GM18873 (cell line): ENCODE results near the gene DLG1.
A peak's percentile ranks its signal among the peaks of the same experiment; 100 is the strongest.

Source experiments
- ATAC-seq: cut with Tn5 transposase; IDR thresholded peaks from one replicate; pipeline ENCODE4 v1.9.1; 2021; ENCODE audit warnings: mild to moderate bottlenecking, moderate library complexity, moderate number of reproducible peaks; ENCODE audit not compliant: unreplicated experiment, low FRiP score

The DLG1 gene

DNA sequence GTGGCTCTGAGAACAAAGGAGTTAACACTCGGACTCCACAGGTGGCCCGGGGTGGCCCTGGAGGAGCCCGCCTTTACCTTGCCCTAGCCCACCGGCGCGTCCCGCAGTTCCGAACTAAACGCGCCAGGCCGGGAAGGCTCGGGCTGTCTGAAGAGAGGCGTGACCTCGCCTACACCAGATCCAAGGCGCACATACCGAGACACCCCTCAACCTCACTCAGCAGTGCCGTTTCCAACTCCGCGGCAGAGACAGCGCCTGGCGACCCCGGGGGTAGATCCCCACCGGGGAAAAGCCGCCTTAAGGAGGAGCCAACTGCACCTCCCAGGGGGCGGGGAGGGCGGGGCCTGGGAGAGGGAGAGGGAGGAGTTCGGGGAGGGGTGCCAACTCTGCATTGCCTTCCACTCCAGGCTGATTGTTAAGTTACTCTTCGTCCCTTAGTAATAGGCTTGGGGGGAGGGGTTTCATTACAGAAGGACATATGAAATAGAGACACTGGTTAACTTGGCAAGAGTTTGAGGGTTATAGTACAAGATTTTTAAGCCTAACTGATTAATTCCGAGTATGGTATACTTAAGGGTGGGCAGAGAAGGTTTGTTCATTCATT lies at the start of gene DLG1:
TSS of gene DLG1 (minus strand) at position 272 of the 604 bp plus-strand sequence. CDS start 1,408 bp downstream, outside the sequence.
- ATAC-seq, result peak; percentile 39

DNA sequence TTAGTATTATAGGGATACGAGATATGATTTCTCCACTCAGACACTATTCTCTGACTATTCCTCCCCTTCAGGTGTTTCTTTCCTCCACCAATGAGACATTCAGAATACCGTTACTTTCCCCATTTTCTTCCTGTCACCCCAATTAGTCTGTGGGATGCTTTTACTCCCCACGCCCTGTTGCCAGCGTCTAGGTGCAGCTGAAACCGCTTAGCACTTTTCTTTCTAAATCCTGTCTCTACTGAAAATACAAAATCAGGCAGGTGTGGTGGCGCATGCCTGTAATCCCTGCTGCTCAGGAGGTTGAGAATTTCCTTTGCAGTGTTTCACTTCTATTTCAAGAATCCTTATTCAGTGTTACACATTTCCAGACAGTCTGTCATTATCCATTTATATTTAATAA lies 49.6 kb upstream of the DLG1 start:
- ATAC-seq, result no peak

DNA sequence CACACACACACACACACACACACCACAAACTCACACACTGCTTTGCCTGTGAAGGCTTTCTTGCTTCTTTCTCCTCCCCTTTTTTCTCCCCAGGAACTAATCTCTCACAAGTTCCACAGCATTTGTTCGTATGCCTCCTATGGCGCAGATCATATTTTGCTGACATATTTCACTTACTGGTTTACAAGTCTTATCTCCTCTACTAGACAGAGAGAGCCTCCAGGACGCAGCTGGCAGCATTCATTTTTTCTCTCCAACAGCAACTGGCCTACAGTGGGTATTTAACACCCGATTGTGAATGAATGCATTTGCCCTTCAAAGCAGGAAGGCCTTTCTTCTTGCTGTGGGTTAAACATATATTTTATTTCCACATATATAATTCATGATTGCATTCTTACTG lies 47.0 kb upstream of the DLG1 start:
- ATAC-seq, result no peak

DNA sequence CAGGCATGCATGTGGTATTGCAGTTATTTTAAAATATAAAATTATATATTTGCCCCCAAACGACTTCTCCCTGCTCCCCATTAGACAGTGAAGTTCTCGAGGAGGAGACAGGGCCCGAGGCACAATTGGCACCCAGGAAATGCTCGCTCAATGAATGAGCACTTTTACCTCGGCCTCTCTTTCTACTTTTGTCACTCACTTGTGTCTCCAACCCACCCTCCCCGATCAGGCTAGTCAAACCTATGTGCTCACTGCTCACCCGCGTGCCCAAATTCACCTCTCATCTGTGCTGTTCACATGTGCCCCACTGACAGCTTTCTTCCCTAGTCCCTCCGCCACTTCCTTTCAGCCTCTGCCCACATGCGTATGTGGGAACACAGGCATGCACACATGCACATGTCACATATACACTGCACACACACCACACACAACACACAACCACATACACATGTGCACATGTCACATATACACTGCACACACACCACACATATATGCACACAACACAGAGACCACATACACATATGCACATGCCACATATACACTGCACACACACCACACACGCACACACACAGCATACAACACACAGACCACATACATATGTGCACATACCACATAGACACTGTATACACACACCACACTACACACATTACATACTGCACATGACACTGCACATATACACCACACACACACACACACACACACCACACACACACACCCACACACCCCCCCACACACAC lies 46.3 kb upstream of the DLG1 start:
- ATAC-seq, result no peak

DNA sequence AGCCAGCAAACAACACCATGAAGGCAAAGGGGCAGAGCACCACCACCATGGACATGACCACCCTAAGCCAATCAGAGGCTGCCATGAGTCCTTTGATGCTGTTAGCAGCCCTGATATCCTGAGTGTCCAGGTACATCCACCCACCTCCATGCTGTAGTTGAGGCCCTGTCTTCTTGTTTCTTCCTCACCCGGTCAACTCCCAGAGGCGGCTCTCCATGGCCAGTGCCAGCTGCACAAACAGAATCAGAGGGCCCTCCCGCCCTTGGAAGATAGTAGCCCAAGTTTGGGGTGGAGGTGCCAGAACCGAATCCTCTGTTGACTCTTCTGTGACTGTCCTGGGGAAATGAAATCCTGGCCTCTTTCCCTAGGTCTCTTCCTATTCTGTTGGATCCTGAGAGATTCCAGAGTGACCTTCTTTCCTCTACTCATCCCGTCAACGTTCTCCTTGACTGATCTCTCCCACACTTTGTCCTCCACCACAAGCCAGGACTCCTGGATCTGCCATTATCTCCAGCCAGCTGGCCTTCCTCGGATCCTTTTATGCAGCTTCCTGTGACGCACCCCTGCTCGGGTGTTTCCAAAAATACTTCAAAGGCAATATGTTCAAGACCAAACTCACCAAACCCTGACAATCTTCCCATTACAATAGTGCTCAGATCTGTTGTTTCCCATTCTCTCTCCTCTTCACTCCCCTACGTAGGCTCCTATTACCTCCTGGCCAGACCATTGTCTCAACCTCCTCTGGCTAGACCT lies 45.4 kb upstream of the DLG1 start:
- ATAC-seq, result no peak

DNA sequence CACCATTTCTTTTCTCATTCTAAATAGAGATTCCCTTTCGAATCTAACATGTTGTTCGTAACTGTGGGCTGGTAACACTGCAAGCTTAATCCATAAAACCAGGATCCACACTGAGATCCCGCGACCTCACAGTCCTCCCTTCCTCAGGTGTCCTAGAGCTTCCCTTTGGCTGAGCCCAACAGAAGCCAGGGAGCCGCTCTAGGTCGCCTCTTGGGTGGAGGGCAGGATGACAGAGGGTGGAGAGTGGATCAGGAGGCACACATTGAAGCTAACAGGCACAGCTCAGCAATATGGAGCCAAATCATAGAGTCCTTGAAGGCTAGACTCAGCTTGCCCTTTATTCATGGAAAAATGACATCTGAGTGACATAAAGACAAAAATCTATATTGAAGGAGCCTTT lies 44.7 kb upstream of the DLG1 start:
- ATAC-seq, result no peak

DNA sequence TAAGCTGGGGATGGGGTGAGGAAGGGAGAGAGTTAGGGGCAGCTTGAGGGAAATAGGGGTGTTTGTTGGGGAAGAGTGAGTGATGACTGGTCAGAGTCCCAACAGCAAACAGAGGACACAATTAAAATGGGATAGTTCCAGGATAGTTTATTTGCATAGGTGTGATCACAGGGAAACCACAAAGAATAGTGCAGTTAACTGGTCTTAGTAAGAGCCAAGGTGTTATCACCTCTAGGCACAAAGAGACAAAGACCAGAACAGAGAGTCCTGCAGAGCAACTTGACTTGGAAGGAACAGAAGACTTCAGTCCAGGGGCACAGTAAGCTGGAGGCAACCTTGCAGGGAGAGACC lies 42.1 kb upstream of the DLG1 start:
- no peak for ATAC-seq

DNA sequence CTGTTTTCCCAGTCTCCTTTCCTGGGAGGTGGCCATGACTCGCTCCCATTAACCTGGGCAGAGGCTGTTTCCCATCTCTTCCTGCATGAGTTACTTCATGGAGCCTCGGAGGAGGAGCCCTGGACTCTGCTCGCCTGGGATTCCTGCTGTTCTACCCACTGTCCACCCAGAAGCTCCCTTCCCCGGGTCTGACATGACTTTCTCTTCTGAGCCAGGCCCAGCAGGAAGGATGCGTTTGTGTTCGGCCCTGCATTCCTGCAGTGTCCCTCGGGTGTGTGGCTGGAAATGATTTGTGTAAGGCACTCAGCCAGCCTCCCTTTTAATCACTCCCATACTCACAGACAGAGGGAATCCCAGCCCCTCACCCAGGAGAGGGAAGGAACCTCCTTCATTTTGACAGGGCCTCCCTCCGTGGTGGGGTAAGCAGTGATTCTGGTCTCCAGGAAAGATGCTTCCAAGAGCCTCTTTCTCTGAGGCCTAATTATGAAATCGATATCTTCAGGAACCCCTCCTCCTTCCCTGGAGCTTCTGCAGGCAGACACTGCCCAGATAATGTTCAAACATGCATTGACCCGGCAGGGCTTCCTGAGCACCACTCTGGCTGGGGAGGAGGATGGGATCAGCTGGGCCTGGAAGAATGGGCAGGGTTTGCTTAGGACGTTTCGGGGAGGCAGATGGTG lies 41.6 kb upstream of the DLG1 start:
- no peak for ATAC-seq

DNA sequence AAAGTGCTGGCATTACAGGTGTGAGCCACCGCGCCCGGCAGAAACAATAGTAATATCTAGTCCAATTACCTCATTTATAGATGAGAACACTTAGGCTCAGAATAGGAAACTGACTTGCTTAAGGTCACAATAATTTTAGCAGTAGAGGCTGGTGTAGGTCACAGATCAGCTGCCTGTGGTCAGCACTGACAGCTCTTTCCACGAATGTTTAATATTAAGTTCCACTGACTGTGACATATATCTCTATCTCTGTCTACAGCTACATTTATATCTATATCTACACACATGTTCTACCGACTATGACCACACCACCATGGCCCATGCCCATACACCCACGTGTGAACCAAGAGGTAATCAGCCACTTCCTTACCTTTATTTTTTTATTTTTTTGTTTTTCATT lies 40.2 kb upstream of the DLG1 start:
- no peak for ATAC-seq

DNA sequence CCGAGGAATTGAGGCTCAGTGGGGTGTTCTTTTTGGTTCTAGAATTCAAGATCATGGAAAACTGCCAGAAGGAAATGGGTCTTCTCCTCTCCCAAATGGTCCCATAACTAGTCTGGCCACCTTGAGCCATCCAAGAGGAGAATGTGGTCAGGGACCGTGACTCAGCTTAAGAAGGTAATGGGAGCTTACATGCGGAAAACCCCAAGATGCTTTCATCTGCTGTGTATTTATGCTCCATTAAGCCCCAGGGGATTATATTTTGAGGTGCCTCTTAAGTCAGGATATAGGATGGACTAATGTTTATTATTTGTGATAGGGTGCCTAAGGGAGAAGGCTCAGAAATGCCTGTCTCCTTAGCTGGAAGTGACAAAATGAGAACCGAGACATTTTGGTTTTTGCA lies 39.2 kb upstream of the DLG1 start:
- ATAC-seq, result no peak

DNA sequence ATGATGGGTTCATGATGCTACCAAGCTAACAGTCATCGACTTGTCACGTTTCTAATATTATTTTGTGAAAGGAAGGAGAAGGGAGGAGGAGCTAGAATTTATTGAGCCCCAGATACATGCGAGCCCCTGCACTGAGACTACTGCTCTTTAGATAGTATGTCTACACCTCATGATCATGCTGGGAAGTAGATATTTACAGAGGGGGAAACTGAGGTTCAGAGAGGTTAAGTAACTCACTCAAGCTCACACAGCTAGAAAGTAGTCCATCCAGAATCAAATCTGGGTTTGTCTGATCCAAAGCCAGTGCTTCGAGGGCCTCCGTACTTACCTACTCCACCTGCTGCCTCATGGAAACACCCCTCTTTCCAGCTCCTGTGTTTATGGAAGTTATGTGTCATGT lies 38.8 kb upstream of the DLG1 start:
- ATAC-seq, result no peak

DNA sequence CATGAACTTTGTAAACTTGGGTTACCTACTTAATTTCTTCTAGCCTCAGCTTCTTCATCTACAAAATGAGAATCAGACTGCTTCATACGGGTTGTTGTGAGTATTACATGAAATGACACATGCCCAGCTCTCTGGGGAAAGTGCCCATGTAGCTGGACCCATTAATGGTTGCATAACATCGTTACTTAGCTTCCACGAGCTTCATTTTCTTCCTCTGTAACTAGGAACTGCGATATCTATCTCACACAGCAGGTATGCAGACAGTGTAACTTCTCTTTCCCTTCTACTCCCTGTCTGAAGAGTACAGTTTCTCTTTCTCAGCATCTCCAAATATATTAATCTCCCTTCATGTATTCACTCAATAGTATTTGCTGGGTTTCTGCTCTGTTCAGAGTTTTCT lies 37.9 kb upstream of the DLG1 start:
- ATAC-seq, result no peak

DNA sequence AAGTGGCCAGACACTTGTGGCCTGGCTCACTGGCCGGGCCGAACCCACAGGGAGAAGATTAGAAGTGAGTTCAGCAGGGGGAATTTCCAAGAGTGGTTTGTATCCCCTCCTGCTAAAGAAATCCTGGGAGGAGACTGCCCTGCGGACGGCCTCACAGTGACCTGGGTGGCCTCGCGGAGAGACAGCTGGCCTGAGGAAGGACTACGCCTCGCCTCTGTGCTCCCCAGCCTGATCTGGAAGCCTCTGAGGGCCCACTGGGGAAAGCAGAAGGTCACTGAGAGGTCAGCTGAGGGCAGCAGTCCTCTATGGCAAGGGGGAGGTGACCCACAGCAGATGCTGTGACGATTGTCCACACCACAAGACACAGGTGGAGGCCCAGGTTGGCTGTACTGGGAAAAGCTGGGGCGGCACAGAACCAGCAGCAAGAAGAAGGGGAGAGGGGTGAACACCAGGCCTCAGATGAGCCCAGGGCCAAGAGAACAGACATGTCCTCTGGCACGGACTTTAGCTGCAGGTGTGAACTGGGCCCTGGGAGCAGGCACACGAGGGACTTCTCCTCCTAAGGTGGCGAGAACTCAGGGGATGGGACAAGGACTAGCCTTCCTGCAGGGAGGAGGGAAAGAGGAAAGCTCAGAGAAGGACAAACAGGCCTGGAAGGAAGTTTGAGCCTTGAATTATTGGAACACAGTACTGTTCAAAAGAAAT lies 37.2 kb upstream of the DLG1 start:
- no peak for ATAC-seq

DNA sequence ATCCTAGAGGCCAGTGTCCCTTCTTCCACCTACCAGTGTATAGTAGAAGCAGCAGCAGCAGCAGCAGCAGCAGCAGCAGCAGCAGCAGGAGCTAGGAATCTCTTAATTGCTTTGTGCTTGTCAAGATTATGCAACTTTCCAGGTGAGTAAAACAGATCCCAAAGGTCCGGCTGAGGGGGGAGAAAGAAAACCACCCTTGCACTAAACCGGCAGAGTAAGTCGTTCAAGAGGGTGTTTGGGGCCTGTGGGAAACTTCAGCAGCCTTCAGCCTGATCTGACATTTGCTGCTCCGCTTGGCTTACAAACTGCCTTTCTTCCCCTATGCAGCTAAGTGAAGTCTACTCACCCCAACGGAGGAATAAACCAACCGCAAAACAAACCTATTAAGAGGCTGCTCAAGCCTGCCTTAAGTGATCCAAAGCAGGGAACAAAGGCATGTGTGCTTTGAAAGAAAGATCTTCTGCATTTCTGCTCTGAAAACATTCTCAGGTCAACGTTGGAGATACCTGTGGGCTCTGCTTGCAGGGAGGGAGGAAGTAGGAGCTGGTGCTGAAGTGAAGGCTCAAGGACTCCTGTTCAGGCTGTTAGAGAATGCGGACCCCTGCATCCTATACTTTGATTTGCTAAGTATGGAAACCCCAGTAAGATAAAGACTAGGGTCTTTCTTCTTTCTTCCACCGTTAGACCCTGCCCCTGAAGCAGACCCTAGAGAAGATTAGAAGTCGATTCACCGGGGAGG lies 35.7 kb upstream of the DLG1 start:
- ATAC-seq, result no peak

DNA sequence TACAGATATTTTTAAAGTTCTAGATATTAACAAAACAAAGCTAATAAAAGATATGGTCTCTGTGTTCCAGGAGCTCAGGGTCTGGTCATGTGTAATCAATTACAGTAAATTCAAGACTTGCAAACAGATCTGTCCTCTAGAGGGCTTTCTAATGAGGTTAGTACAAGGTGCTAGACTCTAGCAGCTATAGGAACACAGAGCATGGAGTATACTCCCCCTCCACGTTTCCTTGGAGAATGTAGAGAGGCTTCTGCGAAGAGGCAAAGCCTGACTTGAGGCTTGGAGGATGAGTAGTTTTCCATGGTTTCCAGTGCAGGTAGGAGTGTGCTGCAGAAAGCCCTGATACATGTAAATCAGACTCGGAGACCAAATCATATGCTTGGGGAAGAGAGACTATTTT lies 32.7 kb upstream of the DLG1 start:
- no peak for ATAC-seq

DNA sequence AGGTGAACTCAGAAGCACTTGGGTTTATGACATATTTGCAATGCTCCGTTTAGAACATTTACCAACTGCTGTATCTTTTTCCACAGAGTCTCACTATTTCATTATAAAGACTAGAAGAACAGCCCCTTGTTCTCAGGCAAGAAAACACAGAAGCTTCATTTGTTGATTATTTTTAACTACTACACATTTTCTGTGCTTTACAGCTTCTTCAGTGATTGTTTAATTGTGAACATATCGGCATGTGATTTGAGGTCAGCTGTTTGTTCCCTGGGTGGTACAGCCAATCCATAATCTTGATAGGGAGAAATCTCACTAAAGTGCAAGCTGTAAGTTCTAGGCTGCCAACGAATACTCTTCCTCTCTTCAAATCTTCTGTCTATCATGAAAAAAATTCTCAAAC lies 31.0 kb upstream of the DLG1 start:
- no peak for ATAC-seq

DNA sequence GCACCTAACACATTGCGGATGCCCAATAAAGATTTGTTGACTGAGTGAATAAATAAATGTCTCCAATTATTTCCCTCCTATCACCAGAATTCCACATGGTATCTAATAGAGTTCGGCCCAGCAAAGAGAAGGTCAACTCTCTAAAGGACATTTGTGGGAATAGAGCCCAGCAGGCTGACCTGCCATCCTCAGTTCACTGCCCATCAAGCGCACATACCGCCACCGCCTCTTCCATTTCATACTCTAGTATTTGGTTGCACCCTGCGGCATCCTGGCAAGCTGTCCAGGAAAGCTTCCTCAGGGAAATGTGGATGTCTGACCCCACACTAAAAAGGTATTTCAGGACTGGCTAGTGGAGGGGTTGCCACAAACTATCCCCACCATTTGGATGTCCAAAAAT lies 29.8 kb upstream of the DLG1 start:
- no peak for ATAC-seq

DNA sequence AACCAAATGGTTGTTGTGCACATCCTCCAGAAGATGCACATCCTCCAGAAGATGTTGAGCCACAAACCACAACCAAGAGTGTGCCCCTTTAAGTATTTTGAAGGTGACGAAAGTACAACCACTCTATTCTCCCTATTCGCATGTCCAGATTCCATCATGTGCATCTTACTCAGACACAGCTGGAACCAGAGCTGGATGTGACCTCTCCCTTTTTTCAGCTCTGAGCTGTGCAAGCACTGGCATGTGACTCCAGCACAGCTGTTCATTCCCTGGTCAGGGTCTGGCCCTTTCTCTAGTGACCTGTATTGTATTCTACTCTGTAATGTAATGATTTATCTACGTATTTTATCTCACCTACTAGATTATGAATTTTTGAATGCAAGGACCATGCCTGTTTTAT lies 29.3 kb upstream of the DLG1 start:
- no peak for ATAC-seq

DNA sequence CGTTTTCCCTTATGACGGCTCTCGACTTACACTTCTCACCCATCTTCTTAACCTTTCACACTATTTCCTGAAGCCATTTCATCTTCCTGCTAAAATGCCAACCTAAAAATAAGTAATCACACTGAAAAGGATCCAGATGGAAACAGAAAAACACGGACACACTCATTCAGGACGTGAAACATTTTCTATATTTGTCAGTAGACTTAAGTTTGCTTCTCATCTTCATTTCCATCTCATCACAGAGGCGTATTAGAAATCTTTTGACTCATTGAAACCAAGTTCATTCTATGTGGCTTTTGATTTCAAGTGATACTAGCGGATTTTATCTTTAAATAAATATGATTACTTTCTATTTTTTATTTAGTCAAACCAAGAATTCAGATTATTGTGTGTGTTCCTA lies 27.4 kb upstream of the DLG1 start:
- ATAC-seq, result no peak

DNA sequence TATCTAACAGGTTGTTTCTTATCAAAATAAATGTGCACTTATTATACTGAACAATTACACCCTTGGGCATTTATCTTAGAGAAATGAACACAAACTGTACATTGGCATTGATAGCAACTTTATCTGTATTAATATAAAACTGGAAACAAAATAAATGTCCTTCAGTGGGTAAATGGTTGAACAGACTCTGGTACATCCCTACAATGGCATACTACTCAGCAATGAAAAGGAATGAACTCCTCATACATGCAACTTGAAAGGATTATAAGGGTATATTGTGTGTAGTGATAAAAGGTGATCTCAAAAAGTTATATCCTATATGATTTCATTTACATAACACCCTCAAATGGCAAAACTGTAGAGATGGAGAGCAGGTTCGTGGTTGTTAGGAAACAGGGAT lies 23.7 kb upstream of the DLG1 start:
- ATAC-seq, result no peak
